Muscle of leg (tissue), 11 donors: ENCODE data around the gene ZNF532. TPM values are rescaled to one million over a fixed set of nuclear protein-coding genes. Genes with fewer than 3 reads are reported as not detected.

Experiments
- DNase-seq: peaks from one replicate; pipeline ENCODE4 v3.0.0; 2013
- H3K27ac ChIP-seq: one replicate; pipeline ENCODE4 v1.5.1; 2013; ENCODE audit warnings: mild to moderate bottlenecking, low read length, control low read depth
- H3K27me3 ChIP-seq: one replicate; pipeline ENCODE4 v1.6.1; 2013; ENCODE audit warnings: low read length; ENCODE audit not compliant: control insufficient read depth, insufficient read depth
- H3K36me3 ChIP-seq: one replicate; pipeline ENCODE4 v1.6.1; 2013; ENCODE audit warnings: low read length; ENCODE audit not compliant: control insufficient read depth, insufficient read depth
- H3K4me1 ChIP-seq: one replicate; pipeline ENCODE4 v1.6.1; 2013; ENCODE audit warnings: low read length; ENCODE audit not compliant: control insufficient read depth, insufficient read depth
- H3K4me3 ChIP-seq: one replicate; pipeline ENCODE4 v1.5.1; 2013; ENCODE audit warnings: low read length, control low read depth
- H3K9me3 ChIP-seq: replicated peaks from 2 replicates; pipeline ENCODE4 v1.6.1; 2013; ENCODE audit warnings: low read depth, low read length; ENCODE audit not compliant: control insufficient read depth
- WGBS: methylation state at CpG from one replicate; pipeline ENCODE4 v1.1.5; 2013; ENCODE audit warnings: missing lambda C conversion rate; ENCODE audit not compliant: insufficient coverage; 5-methylcytosine and 5-hydroxymethylcytosine counted together
- polyA plus RNA-seq, 8 donors: library from polyadenylated mRNA; unstranded; fragments of 120-200 nt; gene quantifications; one replicate each; pipeline versions ENCODE4 v1.2.1 to v1.2.3, GENCODE V29; 2013; ENCODE audit warnings: inconsistent platforms in 1 of 8, low replicate concordance in 1 of 8; ENCODE audit not compliant: insufficient read length in 8 of 8, insufficient read depth in 1 of 8
- total RNA-seq: library from RNA; stranded (reverse); fragments of 120-200 nt; gene quantifications from one replicate; pipeline ENCODE4 v1.2.4, GENCODE V29; 2013

Gene ZNF532
- total and polyA plus RNA-seq, 9 donors = 46.2 to 75.7 (median 64.6) TPM

DNA sequence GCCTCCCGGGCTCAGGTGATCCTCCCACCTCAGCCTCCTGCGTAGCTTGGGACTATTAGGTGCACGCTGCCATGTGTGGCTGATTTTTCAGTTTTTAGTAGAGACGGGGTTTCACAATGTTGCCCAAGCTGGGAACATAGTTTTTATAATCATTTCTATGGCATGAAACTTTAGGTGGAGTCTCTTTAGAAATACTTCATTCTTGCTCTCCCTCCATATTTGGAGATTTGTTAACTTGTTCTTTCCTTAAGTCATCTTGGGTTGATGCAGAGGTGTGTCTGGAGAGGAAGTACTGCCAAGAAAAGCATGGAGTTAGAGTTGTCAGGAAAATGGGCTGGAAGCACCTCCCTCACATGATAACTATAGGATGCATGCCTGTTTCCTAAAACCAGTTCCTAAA lies 17.4 kb downstream of the ZNF532 start:
- Histone ChIP-seq H3K9me3 (no peaks in the 10 kb centered on the region), H3K27me3 (no peaks in the 10 kb centered on the region), H3K36me3 (peaks cover 35% of the 10 kb centered on the region), H3K4me3 (no peak overlapping the region), H3K27ac (no peak overlapping the region), H3K4me1 (peaks cover 14% of the 10 kb centered on the region)
- WGBS = no CpG with 5 or more reads among the region's 4 CpGs
- no peak for DNase-seq

DNA sequence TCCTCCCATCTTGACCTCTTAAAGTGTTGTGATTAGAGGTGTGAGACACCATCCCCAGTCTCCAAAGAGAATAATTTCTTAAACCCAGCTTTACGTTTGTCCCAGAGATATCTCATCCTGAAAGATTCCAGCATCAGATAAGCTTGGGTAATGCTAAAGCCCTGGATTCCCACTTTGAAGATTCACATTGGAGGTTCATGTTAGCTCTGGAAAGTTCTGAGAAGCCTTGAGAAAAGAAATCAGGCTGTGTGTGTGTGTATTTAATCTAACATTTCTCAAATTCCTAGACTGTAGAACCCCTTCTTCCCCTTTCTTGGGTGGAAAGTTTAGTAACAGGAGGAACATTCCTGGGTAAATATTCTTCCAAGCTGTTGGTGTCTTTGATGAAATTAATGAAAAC lies 18.0 kb downstream of the ZNF532 start:
- DNase-seq = no peak
- H3K4me3 ChIP-seq = no peak overlapping the region
- H3K27me3 ChIP-seq = no peaks in the 10 kb centered on the region
- H3K27ac ChIP-seq = no peak overlapping the region
- no CpG with 5 or more reads among the region's 1 CpG for WGBS
- H3K4me1 ChIP-seq = peaks cover 14% of the 10 kb centered on the region
- H3K36me3 ChIP-seq = peaks cover 33% of the 10 kb centered on the region
- no peaks in the 10 kb centered on the region for H3K9me3 ChIP-seq

DNA sequence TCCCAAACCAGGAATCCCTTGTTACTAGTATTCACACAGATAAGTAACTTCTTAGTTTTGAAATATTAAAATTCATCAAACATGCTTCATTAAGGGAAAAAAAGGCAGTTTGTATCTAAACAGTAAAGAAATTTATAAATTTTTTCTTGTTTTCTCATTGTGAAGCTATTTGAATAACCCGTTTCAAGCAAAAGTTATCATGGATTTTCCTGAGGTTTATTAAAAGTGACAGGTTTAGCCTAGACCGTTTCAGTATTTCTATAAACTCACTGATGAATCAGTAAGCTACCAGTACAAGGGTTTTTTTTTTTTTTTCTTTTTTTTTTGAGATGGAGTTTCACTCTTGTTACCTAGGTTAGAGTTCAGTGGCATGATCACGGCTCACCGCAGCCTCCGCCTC lies 20.0 kb downstream of the ZNF532 start:
- Histone ChIP-seq H3K27me3 (no peaks in the 10 kb centered on the region), H3K4me1 (peaks cover 3% of the 10 kb centered on the region), H3K9me3 (no peaks in the 10 kb centered on the region), H3K36me3 (peaks cover 19% of the 10 kb centered on the region), H3K27ac (no peak overlapping the region), H3K4me3 (no peak overlapping the region)
- DNase-seq = no peak
- 100% methylated on average over 3 of the region's 5 CpGs for WGBS

DNA sequence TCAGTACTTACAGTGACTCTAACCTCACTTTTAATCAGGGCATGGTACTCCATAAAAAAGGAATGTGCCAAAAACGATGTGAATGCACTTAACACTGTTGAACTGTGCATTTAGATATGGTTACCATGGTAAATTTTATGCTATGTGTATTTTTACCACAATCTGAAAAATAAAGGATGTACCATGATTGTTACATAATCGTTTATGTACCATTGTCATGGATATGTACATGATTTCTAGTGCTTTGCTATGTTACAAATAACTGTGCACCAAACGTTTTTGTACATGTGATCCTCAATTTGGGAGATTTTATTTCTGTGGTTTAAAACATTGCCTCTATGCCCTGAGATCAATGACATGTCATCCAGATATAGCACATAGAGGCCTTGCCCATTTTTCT lies 21.8 kb downstream of the ZNF532 start:
- no CpG with 5 or more reads among the region's 3 CpGs for WGBS
- H3K36me3 ChIP-seq = peaks cover 17% of the 10 kb centered on the region

DNA sequence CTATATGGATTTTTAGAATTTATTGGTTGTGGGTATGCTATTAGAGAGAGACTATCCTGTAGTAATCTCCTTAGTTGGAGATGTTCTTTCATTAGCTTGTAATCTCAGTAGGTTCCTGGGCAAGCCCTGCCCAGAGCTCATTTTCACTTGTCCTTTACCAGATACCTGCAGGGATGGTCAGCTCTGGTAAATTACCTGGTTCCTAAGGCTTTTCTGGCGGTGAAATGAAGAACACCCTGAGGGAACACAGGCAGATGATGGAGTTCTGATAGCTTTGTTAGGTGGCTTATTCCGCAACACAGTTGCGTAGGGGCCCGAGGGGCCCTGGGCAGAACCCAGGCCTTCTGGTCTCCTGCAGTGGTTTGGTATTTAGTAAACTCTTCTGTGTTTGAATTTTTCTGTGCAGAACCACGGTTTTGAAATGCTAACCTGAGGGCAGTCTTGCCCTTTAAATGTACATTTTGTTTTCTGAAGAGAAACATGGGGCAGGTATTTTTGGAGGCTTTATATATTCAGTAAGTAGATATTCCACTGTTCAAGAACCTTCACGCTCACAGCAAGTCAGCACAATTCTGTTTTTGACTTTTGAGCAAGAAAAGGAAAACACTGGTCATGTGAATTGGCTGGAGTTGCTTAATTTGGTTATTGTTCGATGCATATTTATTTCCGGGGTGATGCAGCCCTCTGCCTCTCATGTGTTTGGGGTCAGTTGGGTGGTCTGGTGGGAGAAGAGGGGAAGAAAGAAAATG lies 22.4 kb downstream of the ZNF532 start:
- no peak overlapping the region for H3K4me3 ChIP-seq
- peaks cover 14% of the 10 kb centered on the region for H3K36me3 ChIP-seq
- peak; percentile 54 for DNase-seq
- no peaks in the 10 kb centered on the region for H3K27me3 ChIP-seq
- H3K9me3 ChIP-seq = no peaks in the 10 kb centered on the region
- WGBS = 94% methylated on average over 4 of the region's 8 CpGs
- H3K4me1 ChIP-seq = peaks cover 7% of the 10 kb centered on the region
- H3K27ac ChIP-seq = peak overlapping the region; percentile 63

More for the DNA sequence above, 21.8 kb downstream of the ZNF532 start:
- H3K4me1 ChIP-seq = peaks cover 5% of the 10 kb centered on the region
- no peak overlapping the region for H3K27ac ChIP-seq
- DNase-seq = no peak
- H3K27me3 ChIP-seq = no peaks in the 10 kb centered on the region
- no peaks in the 10 kb centered on the region for H3K9me3 ChIP-seq
- no peak overlapping the region for H3K4me3 ChIP-seq

DNA sequence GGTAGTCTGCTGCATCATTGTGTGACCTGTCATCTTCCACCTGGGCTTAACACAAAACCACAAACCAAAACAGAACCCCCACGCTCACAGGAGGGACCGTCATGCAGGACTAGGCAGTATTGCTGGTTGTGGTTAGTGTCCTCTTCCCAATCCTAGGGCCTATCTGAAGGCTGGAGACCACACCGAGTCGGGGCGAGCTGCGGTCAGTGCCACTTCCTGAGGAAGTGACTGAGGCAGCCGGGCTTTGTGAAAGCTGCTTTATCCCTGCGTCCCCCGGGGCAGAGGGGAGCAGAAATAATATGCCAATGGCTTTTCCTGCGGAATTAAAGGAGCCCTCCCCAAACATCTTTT lies 22.9 kb downstream of the ZNF532 start:
- 18% methylated on average over 4 of the region's 10 CpGs for WGBS
- DNase-seq = peak; percentile 72

DNA sequence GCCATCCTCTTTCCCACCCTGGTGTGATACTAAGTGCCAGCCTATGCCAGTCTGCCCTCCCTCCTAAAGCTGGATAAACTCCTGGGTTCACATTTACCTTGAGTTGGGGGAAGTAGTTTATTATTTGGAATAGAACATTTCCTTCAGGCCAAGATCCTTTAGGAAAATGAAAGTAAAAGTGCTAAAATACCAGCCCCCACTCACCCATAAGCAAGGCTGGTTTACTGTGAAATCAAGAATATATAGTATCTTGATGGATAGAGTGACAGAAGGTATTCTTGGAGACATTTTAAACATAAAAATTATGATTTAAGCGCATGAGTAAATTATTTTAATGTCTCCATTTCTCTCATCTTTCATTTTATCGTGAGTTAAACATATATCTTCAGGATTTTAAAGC lies 27.1 kb downstream of the ZNF532 start:
- peaks cover 13% of the 10 kb centered on the region for H3K36me3 ChIP-seq
- H3K27ac ChIP-seq = peak overlapping the region; percentile 71
- no peaks in the 10 kb centered on the region for H3K9me3 ChIP-seq
- H3K4me3 ChIP-seq = no peak overlapping the region
- no peaks in the 10 kb centered on the region for H3K27me3 ChIP-seq
- WGBS = no CpG with 5 or more reads among the region's 2 CpGs
- no peak for DNase-seq
- H3K4me1 ChIP-seq = peaks cover 22% of the 10 kb centered on the region

More for the DNA sequence above, 22.9 kb downstream of the ZNF532 start:
- Histone ChIP-seq H3K4me3 (no peak overlapping the region), H3K27me3 (no peaks in the 10 kb centered on the region), H3K9me3 (no peaks in the 10 kb centered on the region), H3K4me1 (peaks cover 11% of the 10 kb centered on the region), H3K27ac (peak overlapping the region; percentile 63), H3K36me3 (peaks cover 10% of the 10 kb centered on the region)

DNA sequence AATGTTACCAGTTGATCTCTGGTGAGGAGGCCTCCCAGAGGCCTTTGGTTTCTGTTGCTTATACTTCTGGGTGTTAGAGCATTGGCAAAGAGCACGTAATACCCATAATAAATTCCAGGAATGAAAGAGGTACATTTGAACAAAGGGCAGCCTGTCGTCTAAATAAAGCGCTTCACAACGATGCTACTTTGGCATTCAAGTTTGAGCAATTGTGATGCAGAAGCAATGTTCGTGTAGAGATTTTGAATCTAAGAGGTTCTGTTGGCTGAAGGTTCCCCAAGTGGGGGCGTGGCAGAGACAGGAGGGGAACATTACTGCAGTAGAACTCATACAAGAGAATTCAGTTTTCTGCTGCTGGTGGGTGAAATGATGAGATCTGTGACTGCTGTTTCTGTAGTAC lies 27.8 kb downstream of the ZNF532 start:
- peaks cover 11% of the 10 kb centered on the region for H3K36me3 ChIP-seq
- 78% methylated on average over 4 of the region's 6 CpGs for WGBS
- H3K9me3 ChIP-seq = no peaks in the 10 kb centered on the region
- no peak for DNase-seq
- no peaks in the 10 kb centered on the region for H3K27me3 ChIP-seq
- peaks cover 20% of the 10 kb centered on the region for H3K4me1 ChIP-seq
- H3K4me3 ChIP-seq = no peak overlapping the region
- H3K27ac ChIP-seq = no peak overlapping the region

DNA sequence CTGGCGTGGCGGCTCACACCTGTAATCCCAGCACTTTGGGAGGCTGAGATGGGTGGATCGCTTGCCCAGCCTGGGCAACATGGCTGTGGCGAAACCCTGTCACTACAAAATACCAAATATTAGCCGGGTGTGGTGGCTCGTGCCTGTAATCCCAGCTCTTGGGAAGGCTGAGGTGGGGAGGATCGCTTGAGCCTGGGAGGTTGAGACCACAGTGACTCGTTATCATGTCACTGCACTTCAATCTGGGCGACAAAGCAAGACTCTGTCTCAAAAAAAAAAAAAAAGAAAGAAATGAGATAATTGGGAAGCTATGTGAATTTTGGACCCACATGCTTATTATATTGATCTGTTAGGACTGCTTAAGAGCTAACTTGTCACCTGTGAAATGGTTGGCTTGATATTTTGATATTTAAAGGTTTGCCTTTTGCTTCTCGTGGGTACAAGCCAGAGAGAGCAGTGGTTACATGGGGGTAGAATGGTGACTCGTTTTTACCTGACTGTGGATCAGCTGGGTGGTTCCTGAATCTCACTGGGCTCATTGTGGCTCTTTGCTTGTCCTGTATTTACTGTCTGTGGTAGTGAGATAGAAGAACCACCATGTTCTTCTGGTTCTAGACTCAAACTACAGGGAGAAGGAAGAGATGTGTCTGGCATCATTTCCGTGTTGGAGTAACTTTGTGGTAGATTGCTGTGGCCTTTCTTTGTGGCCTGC lies 28.9 kb downstream of the ZNF532 start:
- H3K27me3 ChIP-seq = no peaks in the 10 kb centered on the region
- no peak for DNase-seq
- 88% methylated on average over 5 of the region's 12 CpGs for WGBS
- H3K27ac ChIP-seq = no peak overlapping the region
- H3K4me3 ChIP-seq = no peak overlapping the region
- H3K36me3 ChIP-seq = peaks cover 13% of the 10 kb centered on the region
- H3K9me3 ChIP-seq = no peaks in the 10 kb centered on the region
- peaks cover 19% of the 10 kb centered on the region for H3K4me1 ChIP-seq

DNA sequence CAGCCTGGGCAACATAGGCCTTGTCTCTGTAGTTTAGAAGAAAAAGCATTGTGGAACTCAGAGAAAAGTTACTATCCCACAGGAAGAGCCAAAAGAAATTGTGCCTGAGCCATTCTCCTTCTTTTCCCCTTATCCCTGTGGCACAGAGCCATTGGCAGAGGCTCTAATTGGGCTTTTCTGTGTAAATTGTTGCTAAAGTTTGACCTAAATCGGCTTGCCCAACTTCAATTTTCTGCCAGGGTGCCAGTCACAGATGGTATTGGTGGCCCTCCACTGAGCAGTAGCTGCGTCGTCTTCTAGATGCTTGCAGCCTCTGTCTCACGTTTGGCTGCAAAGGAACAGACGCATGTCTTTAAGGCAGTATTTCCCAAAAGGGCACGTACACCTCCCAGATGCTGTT lies 30.3 kb downstream of the ZNF532 start:
- DNase-seq = peak; percentile 42
- Histone ChIP-seq H3K4me1 (peaks cover 29% of the 10 kb centered on the region), H3K36me3 (peaks cover 17% of the 10 kb centered on the region), H3K4me3 (no peak overlapping the region), H3K27ac (peak overlapping the region; percentile 7), H3K27me3 (no peaks in the 10 kb centered on the region), H3K9me3 (no peaks in the 10 kb centered on the region)
- 68% methylated on average over 6 of the region's 6 CpGs for WGBS
